NCI-H345 treated with DMSO at 0.1 percent for 48 hours (cell line): ENCODE results near the gene CIAO2B.
"Not testable (repeated sequence)": the region's sequence is repeated elsewhere in the genome, so short reads cannot be mapped to it uniquely, and the experiment has no call there.

ENCODE experiments used
- DNase-seq: peaks from one replicate; lab custom pipeline; 2025; ENCODE audit not compliant: unreplicated experiment; lab: John Stamatoyannopoulos, UW

CIAO2B gene

DNA sequence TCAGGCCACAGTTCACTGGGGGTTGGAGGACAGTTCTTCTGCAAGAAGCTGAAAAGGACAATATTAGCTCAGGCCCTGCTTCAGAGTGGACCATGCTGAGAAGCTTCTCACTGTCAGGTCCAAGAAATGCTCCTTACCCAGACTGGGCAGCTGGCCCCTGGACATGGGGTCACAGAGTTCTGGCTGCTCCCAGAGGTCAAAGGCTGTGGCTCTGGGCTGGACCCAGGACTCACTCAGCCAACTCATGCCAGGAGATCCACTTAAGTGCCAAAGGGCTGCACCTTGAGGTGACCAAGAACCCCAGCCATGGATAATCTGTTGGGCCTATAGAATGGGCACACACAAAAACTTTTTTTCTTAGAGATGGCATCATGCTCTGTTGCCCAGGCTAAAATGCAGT, 5.2 kb upstream of the CIAO2B start:
- no peak for DNase-seq

DNA sequence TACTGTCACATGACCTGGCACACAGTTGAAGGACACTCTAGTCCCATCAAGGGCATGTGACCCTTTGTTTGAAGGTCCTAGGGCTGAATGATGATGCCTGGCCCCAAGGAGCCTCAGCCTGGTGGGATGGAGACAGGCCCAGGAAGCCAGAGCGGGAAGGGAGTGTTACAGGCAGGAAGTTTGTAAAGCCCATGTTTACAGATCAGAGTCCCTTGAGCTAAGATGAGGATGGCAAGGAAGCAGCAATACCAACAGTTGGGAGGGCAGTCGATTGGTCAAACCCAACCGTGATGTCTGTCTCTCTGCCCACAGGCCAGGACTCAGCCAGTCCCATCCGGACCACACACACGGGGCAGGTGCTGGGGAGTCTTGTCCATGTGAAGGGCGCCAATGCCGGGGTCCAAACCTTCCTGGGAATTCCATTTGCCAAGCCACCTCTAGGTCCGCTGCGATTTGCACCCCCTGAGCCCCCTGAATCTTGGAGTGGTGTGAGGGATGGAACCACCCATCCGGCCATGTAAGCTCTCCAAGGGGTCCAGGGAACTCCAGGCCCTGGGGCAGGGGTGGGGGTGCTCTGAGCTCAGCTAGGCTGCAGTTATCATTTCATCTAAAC, 3.6 kb upstream of the CIAO2B start:
- DNase-seq = no peak

DNA sequence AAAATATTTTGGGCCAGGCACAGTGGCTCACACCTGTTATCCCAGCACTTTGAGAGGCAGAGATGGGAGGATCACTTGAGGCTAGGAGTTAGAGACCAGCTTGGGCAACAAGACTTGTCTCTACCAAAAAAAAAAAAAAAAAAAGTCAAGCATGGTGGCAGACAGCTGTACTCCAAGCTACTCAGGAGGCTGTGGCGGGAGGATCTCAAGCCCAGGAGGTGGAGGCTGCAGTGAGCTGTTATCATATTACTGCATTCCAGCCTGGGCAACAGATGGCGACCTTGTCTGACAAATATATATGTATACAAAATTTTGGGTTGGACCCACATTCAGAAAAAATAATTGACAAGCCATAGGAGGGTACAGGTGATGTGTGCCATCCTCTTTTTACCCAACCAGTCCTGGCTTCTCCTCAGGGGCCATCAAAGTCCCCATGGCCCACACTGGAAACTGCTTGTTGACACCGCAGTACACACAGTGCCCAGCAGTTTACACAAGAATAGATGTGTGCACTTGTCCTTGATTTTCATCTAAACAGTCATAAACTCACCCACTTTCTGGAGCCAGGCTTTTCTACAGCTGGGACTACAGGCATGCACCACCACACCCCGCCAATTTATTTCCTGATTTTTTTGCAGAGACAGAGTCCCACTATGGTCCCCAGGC, 2.8 kb upstream of the CIAO2B start:
- DNase-seq = no peak

DNA sequence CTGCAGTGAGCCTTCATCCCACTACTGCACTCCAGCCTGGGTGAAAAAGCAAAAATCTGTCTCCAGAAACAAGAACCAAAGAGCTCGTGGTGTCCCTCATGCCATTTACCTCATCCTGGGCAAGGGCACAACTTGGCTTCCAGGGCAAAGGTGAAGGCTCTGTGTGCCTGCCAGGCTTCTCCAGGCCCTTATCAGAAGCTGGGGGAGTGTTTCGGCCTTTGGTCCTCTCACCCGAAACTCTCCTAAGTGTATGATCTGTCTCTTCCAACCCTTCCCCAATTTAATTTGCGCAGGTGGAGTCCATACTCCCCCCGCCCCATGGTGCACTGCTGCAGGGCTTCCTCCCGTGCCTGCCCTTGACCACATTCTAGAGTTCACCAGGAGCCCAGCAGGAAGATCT, 2.3 kb upstream of the CIAO2B start:
- DNase-seq = no peak

DNA sequence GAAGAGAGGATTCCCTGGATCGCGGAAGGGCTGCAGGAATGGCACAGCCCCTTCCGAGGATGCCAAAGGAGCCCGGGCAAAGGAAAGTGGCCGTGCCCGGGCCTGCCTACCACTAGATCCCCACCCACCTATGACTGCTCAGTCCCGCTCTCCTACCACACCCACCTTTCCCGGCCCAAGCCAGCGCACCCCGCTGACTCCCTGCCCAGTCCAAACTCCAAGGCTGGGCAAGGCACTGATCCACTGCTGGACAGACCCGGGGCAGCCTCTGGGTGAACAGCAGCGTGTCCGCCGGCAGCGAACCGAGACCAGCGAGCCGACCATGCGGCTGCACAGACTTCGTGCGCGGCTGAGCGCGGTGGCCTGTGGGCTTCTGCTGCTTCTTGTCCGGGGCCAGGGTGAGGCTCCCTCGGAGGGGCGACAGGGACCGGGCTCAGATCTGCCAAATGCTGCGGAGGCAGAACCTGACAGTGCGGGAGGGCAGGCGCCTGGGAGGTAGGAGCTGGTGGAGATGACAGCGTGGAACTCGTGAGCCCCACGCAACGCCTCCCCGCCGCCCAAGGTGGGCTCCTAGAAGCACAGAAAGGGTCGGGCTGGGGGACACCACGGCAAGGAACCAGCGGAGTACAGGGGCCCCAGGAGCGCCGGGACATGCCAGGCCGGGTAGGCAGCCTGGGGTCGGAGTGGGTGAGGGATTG, 1.3 kb upstream of the CIAO2B start, which contains the start of gene CES2:
TSS of gene CES2 (plus strand) at position 203 of the 698 bp plus-strand sequence. CDS start at position 323, 120 bp downstream.
- DNase-seq = no peak

DNA sequence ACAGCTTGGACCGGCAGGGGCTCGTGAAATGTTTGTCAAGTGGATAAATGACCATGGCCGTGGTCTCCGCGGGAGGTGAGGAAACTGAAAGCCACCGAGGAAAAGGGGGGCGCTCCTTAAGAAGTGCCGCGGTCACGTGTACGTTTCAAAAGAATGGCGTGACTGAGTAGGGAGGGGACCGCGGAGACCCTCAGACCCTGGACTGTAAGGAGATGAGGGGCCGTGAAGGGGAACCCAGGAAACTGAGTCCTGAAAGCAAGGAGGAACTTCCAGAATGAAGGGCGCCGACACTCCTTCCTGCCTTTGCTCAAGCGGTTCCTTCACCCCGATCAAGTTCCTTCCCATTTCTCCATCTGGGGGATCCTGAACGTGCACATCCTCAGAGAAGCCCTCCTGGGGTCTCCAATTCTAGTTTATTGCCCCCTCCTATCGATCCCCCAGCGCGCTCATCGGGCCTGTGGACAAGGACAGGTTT, 674 bp upstream of the CIAO2B start:
- not testable (repeated sequence) for DNase-seq

DNA sequence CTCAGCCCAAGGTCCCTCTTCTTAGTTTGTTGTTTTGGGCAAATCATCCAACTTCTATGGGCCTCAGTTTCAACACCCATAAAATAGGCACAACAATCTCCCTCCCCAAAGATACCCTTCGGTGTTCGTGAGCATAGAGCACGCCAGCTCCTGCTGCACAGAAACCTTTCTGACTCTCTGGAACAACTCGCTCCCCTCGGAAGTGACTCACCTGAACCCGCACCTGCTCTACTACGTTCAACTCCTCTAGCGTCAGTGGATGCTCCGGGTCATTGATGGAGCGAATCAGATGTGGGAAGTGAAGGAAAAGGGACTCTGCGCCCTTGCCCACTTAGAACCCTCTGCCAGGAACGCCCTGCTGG, 445 bp downstream of the CIAO2B start:
- DNase-seq = no peak

DNA sequence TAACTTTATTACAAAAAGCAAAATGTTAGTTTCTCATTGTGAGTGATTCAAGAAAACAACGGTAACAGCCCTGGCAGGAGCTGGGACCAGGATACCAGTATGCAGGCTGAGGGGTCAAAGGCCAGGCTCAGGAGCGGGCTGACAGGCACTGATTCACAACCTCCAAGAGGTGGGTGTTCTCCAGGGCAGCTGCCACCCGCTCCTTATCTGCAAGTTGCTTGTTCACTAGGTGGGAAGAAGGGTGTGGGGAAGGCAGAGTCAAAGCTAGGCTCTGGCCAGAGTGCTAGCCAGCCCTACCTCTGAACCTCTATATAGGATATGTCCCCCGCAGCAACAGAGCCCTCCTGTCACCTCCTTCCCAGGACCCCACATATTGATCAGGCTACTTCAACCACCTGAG, 2.1 kb downstream of the CIAO2B start:
- DNase-seq = no peak

DNA sequence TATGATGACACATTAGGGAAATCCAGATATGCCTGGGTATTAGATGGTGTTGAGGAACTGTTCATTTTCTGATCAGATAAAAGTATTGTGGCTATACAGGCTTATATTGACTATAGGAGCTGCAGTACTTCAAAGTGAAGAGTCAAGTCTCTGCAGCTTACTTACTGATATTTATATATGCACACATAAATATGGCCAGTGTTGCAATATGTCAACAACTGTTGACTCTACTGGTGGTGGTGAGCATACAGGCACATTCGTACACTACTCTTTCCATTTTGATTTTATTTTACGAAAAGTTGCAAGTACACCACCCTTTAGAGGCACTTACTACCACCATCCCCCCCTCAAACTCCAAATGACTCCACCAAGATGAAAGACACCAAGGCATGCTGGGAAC, 2.5 kb downstream of the CIAO2B start:
- DNase-seq = no peak

DNA sequence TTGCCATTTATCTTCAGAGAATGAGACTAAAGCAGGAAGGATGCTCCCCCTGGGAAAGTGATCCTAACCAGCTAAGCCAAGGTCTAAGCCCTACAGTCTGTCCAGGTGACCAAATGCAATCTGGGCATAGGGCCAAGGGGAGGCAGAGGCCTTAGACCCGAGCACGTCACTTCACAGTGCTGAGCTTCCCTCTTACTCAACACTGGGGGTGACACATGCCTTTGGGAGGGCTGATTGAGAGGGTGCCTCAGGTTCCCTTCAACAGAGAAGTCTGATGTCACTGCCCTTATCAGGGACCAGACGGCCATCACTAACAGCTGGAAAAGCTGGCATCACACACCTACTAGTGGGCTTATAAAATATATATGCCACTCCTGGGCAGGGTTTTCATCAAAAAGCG, 4.0 kb downstream of the CIAO2B start:
- no peak for DNase-seq

DNA sequence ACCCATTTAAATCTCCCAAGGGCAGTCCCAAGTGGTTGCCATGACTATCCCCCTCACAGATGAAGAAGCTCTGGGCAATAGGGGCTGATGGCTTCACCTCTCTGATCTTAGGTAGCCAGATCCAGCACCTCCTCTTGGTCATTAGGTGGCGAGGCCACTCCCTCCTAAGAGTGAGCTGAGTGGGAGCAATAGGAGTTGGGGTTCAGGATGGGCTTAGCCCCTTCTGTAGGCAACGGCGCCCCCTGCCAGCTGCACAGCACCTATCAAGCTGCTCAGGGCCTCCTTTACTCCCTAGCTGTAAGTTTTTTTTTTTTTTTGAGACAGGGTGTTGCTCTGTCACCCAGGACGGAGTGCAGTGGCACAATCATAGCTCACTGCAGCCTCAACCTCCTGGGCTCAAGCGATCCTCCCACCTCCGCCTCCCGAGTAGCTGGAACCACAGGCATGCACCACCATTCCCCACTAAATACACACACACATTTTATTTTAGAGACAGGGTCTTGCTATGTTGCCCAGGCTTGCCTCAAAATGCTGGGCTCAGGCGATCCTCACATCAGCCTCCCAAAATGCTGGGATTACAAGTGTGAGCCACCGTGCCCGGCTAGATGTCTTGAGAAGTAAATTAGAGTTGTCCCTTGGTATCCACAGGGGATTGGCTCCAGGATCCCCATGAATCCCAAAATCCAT, 5.4 kb downstream of the CIAO2B start:
- no peak for DNase-seq

DNA sequence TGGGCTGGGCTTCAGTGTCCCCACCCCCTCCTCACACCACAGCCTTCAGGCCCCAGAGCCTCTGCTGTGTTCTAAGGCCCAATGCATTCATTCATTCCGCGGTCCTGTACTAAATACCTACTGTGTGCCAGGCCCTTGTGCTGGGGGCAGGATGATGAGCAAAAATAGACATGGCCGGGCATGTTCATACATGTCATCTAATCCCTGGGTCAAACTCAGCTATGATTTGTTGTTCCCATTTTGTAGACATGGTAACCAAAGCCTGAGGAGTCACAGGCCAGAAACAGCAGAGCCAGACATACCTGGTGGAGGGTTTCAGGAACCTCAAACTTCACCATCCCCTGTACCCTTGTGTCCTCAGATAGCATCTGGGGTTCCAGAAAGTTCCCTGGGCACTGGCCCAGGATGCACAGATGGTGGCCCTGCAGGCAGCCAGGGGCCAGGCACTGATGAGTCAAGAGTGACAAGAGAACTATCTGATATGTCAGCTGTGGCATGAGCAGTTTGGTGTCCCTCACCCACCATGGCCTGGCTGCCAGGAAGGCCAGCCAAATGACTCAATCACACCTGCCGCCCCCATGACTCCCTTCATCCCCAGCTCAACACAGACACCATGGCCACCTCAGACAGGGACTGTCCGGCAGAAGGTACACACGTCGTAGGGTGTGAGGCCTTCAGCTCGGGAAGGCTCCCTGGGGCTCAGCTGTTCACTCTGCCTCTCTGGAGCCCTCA, 6.1 kb downstream of the CIAO2B start:
- DNase-seq = no peak

DNA sequence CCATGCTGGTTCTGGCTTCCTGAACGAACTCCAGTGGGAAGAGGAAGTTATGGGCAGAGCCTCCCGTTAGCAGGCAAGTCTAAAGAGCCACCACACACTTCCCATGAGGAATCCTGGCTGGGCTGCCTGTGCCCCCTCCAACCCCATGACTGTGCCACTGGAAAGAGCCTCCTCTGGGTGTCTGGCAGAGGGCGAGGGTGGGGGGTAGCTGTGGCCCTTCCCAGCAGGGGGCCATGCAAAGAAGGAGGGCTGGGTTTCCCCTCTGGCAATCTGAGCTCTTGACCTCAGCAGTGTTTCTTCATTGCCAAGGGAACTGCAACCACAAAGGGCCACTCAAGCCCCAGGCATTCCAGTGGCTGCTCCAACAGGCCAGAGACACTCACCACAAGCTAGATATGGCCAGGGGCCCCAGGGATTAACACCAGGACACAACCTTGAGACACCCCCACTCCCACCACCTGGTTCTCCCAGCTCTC, 7.2 kb downstream of the CIAO2B start:
- no peak for DNase-seq

DNA sequence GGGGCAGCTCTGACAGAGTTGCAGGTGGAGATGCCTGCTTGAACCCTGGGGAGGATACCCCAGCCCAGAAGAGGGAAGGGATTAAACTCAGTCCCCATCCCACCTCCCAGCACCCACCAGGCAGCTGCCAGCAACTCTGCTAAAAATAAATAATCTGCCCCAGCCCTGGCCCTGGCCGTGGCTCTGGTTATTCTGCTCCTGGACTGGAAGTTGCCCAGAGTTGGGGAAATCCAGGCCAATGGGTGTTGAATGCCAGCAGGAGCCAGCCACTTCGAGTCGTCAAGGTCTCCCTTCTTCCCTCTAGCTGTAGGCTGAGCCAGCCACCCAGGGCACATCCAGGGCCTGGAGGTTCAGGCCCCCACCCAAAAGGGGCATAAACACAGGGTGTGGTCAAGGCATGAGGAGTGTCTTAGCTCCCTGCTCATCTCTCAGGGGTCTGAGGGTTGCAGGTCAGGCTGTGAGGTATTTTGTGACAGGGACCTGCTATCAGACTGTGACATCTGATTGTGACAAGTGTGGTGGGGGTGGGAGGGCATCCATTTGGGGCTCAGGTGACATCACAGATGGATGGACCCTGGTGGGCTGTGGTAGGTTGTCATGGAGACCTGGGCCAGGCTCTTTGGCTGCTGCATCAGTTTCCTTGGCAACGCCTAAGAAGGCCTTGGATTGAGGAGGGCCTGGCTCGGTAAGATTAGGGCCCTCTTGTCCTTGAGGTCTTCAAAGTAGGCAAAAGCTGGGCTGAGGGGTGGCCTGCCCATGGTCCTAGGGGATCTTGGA, 7.8 kb downstream of the CIAO2B start:
- no peak for DNase-seq

DNA sequence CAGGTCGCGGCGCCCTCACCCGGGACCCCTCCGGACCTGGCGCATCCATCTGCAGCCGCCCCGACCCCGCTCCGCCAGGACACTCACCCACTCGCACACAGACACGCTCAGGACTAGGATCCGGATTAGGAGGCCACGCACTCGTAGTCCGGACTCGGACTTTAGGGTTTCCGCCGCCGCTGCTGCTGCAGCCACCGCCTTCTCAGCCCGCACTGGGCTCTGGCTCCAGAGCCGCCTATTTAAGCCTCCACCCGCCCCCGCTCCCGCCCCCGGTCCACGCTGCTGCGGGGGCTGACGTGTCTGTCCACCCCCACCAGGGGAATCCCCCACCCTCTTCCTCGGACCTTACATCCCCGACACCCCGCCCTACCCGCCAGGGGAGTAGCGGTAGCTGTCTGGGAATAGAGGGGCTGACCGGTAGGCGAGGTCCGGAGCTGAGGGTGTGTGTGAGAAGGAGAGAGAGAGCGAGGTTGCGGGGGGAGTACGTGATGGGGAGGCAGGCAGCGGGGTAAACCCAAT, 8.8 kb downstream of the CIAO2B start, which contains the start of gene RRAD:
TSS of gene RRAD (minus strand) at position 214 of the 519 bp plus-strand sequence. CDS start 356 bp downstream, outside the sequence.
- DNase-seq = no peak

DNA sequence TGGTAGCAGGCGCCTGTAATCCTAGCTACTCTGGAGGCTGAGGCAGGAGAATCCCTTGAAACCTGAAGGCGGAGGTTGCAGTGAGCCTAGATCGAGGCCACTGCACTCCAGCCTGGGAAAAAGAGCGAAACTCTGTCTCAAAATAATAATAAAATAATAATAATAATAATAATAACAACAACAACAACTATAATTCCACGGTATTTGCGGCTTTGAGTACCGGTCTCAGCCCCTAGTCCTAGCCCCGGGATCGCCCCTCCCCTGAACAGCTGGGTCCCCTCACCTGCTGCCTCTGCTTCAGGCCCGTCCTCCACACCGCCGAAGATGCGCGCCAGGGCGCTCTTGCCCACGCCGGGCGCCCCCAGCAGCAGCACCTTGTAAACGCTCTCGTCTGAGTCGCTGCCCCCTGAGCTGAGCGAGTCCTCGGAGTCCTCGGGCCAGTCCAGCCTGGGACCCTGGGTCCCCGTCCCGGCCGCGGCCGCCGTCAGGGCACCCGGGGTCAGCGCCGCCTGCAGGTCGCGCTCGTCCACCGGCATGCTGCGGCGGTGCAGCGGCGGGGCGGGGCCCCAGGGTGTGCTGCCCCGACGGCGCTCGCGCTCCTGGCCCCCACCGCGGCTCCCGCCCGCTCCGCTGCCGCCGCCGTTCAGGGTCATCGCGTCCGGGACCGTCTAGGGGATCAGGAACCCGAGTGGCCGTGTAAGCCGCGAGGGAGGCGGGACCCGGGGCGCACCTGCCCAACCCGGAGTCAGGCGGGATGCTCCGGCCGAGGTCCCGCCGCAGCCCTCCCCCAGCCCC, 9.5 kb downstream of the CIAO2B start:
- no peak for DNase-seq

DNA sequence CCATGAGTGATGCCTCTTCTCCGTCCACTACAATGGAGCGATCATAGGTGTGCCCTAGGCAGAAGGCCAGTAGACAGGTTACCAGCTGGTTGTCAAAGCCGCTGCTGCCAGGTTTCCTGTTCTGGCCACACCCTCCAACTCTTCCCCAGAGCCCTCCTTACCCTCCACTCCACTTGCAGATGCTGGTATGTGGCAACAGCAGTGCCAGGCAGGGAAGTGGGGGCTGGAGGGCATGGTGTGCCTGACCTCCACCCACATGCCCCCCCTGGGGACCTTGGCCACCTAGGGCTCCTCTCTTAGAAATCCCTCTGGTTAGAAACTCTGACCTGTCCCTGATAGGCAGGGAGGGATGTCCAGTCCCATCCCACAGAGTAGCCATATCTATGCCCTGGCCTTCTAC, 10.3 kb downstream of the CIAO2B start:
- no peak for DNase-seq

DNA sequence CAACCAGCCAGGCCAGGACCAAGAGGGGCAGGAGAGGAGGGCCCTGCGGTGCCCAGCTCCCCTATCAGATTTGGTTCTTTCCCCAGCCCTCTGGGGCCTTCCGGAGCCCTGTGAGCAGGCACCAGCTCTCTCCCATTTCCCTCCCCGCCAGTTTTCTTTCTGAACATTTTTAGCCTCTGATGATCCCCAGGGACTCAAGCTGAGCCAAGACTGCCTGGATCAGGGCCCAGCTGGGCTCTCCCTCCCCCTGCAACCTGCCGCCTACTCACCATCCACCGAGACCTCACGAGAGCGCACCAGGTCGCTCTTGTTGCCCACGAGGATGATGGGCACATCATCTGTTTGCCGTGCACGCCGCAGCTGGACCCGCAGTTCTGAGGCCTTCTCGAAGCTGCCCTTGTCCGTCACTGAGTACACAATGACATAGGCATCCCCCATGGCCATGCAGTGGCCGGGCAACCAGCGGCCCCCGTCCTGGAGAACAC, 10.9 kb downstream of the CIAO2B start:
- no peak for DNase-seq
